Measurements from ENCODE around the gene ZDHHC7.

- no peak for TF ChIP-seq ZNF221 (tag by site-specific recombination; IDR thresholded peaks at IDR 0.05; ENCODE audit: borderline replicate concordance)
- TF ChIP-seq ZNF146 (tag by site-specific recombination; IDR thresholded peaks at IDR 0.05): no peak
- TF ChIP-seq YY1 (tag by site-specific recombination; IDR thresholded peaks at IDR 0.05): no peak
- TF ChIP-seq WT1 (tag by site-specific recombination; IDR thresholded peaks at IDR 0.05): no peak
- TF ChIP-seq, protein P1, sequence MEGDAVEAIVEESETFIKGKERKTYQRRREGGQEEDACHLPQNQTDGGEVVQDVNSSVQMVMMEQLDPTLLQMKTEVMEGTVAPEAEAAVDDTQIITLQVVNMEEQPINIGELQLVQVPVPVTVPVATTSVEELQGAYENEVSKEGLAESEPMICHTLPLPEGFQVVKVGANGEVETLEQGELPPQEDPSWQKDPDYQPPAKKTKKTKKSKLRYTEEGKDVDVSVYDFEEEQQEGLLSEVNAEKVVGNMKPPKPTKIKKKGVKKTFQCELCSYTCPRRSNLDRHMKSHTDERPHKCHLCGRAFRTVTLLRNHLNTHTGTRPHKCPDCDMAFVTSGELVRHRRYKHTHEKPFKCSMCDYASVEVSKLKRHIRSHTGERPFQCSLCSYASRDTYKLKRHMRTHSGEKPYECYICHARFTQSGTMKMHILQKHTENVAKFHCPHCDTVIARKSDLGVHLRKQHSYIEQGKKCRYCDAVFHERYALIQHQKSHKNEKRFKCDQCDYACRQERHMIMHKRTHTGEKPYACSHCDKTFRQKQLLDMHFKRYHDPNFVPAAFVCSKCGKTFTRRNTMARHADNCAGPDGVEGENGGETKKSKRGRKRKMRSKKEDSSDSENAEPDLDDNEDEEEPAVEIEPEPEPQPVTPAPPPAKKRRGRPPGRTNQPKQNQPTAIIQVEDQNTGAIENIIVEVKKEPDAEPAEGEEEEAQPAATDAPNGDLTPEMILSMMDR (tag by site-specific recombination; IDR thresholded peaks at IDR 0.05): no peak
- TF ChIP-seq ZNF776 (tag by site-specific recombination; IDR thresholded peaks at IDR 0.05; ENCODE audit: borderline replicate concordance): no peak
- TF ChIP-seq, protein P2, sequence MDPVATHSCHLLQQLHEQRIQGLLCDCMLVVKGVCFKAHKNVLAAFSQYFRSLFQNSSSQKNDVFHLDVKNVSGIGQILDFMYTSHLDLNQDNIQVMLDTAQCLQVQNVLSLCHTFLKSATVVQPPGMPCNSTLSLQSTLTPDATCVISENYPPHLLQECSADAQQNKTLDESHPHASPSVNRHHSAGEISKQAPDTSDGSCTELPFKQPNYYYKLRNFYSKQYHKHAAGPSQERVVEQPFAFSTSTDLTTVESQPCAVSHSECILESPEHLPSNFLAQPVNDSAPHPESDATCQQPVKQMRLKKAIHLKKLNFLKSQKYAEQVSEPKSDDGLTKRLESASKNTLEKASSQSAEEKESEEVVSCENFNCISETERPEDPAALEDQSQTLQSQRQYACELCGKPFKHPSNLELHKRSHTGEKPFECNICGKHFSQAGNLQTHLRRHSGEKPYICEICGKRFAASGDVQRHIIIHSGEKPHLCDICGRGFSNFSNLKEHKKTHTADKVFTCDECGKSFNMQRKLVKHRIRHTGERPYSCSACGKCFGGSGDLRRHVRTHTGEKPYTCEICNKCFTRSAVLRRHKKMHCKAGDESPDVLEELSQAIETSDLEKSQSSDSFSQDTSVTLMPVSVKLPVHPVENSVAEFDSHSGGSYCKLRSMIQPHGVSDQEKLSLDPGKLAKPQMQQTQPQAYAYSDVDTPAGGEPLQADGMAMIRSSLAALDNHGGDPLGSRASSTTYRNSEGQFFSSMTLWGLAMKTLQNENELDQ (tag by site-specific recombination; IDR thresholded peaks at IDR 0.05; ENCODE audit: low read depth): no peak
- no peak for TF ChIP-seq ZBTB1 (tag by site-specific recombination; IDR thresholded peaks at IDR 0.05)
- TF ChIP-seq ZNF354C (tag by site-specific recombination; IDR thresholded peaks at IDR 0.05; ENCODE audit: borderline replicate concordance, low read depth): no peak
- TF ChIP-seq MYNN (tag by site-specific recombination; IDR thresholded peaks at IDR 0.05; ENCODE audit: borderline replicate concordance): no peak
- no peak for TF ChIP-seq SP2 (tag by site-specific recombination; IDR thresholded peaks at IDR 0.05)
- no peak for TF ChIP-seq ZNF530 (tag by site-specific recombination; IDR thresholded peaks at IDR 0.05; ENCODE audit: low read depth)
- TF ChIP-seq BCL11A (tag by site-specific recombination; IDR thresholded peaks at IDR 0.05; ENCODE audit: low read depth): no peak
- no peak for TF ChIP-seq ZNF76 (tag by site-specific recombination; IDR thresholded peaks at IDR 0.05; ENCODE audit: borderline replicate concordance, low read depth)
Observed at GRCh38 chr16:85048921-85049562, 37.7 kb upstream of the ZDHHC7 start.

All from HEK293 (cell line).